Measurements from ENCODE around the gene SH3GL1.

- TF ChIP-seq SUZ12 (IDR thresholded peaks at IDR 0.05; ENCODE audit: extremely low read depth, insufficient read depth, insufficient read length) (no peak), ZNF274 (IDR thresholded peaks at IDR 0.05; ENCODE audit: low read depth, low read length) (no peak), YY1 (IDR thresholded peaks at IDR 0.05; ENCODE audit: insufficient read depth, insufficient read length) (no peak)
Observed at GRCh38 chr19:4415352-4415751, 15.0 kb upstream of the SH3GL1 start.
